ENCODE data around the gene PPM1H. TPM values are rescaled to one million over a fixed set of nuclear protein-coding genes. Genes with fewer than 3 reads are reported as not detected.

The PPM1H gene
- total and polyA plus RNA-seq, 10 of the 15 experiments (the other 5 are each of a cell fraction or from before 2014, with no cell fraction given): 0.11 to 0.83 (median 0.49) TPM

- Histone ChIP-seq H2AFZ (ENCODE audit: control insufficient read depth, low read depth, low read length) (peak overlapping the region; percentile 75), H3K27me3 (replicated peaks in 1 of 2; ENCODE audit: control insufficient read depth in 2 of 2, insufficient read depth in 2 of 2, low read length in 1 of 2) (peaks cover 2 to 8% of the 10 kb centered on the region in 2 experiments), H3K79me2 (ENCODE audit: control insufficient read depth, insufficient read depth, low read length) (no peaks in the 10 kb centered on the region), H3K9ac (ENCODE audit: control insufficient read depth, insufficient read depth, low read length) (peak overlapping the region; percentile 30; the same call in 1 of the 2 replicates), H3K36me3 (ENCODE audit: control insufficient read depth in 2 of 2, insufficient read depth in 2 of 2, low read length in 1 of 2) (no peaks in the 10 kb centered on the region), H3K9me3 (replicated peaks; ENCODE audit: control insufficient read depth, insufficient read depth, low read length) (no peaks in the 10 kb centered on the region), H3K27ac (ENCODE audit: control insufficient read depth, insufficient read depth) (no peak overlapping the region), H3K4me1 (ENCODE audit: control insufficient read depth, insufficient read depth, low read length) (peaks cover 3% of the 10 kb centered on the region), H3K4me2 (ENCODE audit: control insufficient read depth, insufficient read depth) (peak overlapping the region; percentile 98), H4K20me1 (ENCODE audit: control insufficient read depth, insufficient read depth) (no peaks in the 10 kb centered on the region), H3K4me3 (peak overlapping the region; percentile 61)
- RAD21 ChIA-PET (ENCODE audit: unreplicated experiment): interaction anchor here (0.9 to 1.5 kb wide), 5 partner anchors 9 to 162 kb away, joined by 3 to 5 read pairs (median 4); no protein-coding TSS in a partner anchor
- SMC1A ChIA-PET (ENCODE audit: uncharacterized antibody, unreplicated experiment): interaction anchor here (1.1 to 1.5 kb wide), 4 partner anchors 20 to 163 kb away, joined by 3 to 5 read pairs (median 4); no protein-coding TSS in a partner anchor
- no peak for DNase-seq (ENCODE audit: low read depth, low spot score)
- POLR2A ChIA-PET: no interaction called here
- intact Hi-C loops (cut with micrococcal nuclease; ENCODE audit: unreplicated experiment): no loop called here
- in situ Hi-C loops (cut with MboI): no loop called here
- CTCF ChIA-PET: interaction anchor here (0.8 to 1.6 kb wide), 4 partner anchors 18 to 166 kb away, joined by 3 to 6 read pairs (median 4); no protein-coding TSS in a partner anchor
- no peak for FAIRE-seq
- WGBS (ENCODE audit: insufficient coverage, insufficient replicate concordance, low lambda C conversion rate, missing lambda C conversion rate): 10% methylated on average over 52 of the region's 58 CpGs
- no TSS peak for BruUV-seq (replicated peaks)
- peak; percentile 75 for ATAC-seq
- TF ChIP-seq, protein P1, sequence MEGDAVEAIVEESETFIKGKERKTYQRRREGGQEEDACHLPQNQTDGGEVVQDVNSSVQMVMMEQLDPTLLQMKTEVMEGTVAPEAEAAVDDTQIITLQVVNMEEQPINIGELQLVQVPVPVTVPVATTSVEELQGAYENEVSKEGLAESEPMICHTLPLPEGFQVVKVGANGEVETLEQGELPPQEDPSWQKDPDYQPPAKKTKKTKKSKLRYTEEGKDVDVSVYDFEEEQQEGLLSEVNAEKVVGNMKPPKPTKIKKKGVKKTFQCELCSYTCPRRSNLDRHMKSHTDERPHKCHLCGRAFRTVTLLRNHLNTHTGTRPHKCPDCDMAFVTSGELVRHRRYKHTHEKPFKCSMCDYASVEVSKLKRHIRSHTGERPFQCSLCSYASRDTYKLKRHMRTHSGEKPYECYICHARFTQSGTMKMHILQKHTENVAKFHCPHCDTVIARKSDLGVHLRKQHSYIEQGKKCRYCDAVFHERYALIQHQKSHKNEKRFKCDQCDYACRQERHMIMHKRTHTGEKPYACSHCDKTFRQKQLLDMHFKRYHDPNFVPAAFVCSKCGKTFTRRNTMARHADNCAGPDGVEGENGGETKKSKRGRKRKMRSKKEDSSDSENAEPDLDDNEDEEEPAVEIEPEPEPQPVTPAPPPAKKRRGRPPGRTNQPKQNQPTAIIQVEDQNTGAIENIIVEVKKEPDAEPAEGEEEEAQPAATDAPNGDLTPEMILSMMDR (IDR thresholded peaks at IDR 0.05 in 2 of 3, conservative IDR thresholded peaks at IDR 0.05 in 1 of 3; ENCODE audit: control insufficient read depth in 2 of 3, extremely low read depth in 1 of 3, insufficient read depth in 1 of 3, low read depth in 3 of 3, low read length in 3 of 3): peak; percentile 20 to 53 (median 37); a peak in 5 of 6 replicates
- TF ChIP-seq ZSCAN29 (IDR thresholded peaks at IDR 0.05): no peak
- TF ChIP-seq MYC (IDR thresholded peaks at IDR 0.05; ENCODE audit: insufficient read depth, insufficient read length, insufficient replicate concordance, low read length, severe bottlenecking): no peak
- peak; percentile 19; the same call in 1 of the 2 replicates for TF ChIP-seq ATF2 (IDR thresholded peaks at IDR 0.05; ENCODE audit: low read length)
- no peak for TF ChIP-seq LARP7 (IDR thresholded peaks at IDR 0.05)
- TF ChIP-seq, protein P2, sequence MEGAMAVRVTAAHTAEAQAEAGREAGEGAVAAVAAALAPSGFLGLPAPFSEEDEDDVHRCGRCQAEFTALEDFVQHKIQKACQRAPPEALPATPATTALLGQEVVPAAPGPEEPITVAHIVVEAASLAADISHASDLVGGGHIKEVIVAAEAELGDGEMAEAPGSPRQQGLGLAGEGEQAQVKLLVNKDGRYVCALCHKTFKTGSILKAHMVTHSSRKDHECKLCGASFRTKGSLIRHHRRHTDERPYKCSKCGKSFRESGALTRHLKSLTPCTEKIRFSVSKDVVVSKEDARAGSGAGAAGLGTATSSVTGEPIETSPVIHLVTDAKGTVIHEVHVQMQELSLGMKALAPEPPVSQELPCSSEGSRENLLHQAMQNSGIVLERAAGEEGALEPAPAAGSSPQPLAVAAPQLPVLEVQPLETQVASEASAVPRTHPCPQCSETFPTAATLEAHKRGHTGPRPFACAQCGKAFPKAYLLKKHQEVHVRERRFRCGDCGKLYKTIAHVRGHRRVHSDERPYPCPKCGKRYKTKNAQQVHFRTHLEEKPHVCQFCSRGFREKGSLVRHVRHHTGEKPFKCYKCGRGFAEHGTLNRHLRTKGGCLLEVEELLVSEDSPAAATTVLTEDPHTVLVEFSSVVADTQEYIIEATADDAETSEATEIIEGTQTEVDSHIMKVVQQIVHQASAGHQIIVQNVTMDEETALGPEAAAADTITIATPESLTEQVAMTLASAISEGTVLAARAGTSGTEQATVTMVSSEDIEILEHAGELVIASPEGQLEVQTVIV (IDR thresholded peaks at IDR 0.05; ENCODE audit: borderline replicate concordance, partially characterized antibody): no peak
- 0 out of 2 replicates have a peak, but pooled peaks have one; percentile 24 for TF ChIP-seq MTA2 (IDR thresholded peaks at IDR 0.05; ENCODE audit: low read depth)
- no peak for TF ChIP-seq BCL3 (IDR thresholded peaks at IDR 0.05; ENCODE audit: borderline replicate concordance, insufficient read depth, low read depth, low read length, poor library complexity, severe bottlenecking)
- TF ChIP-seq CREM (IDR thresholded peaks at IDR 0.05; ENCODE audit: low read depth): no peak
- TF ChIP-seq IKZF1 (conservative IDR thresholded peaks at IDR 0.05): peak; percentile 56
- 0 out of 2 replicates have a peak, but pooled peaks have one; percentile 26 for TF ChIP-seq FOXM1 (IDR thresholded peaks at IDR 0.05; ENCODE audit: low read depth, low read length)
- TF ChIP-seq PAX5 (IDR thresholded peaks at IDR 0.05; ENCODE audit: borderline replicate concordance, low read depth, low read length): peak; percentile 29; the same call in 1 of the 2 replicates
- no peak for TF ChIP-seq SREBF2 (IDR thresholded peaks at IDR 0.05; ENCODE audit: low read length)
- TF ChIP-seq SMAD5 (IDR thresholded peaks at IDR 0.05; ENCODE audit: low read depth): no peak
Observed at GRCh38 chr12:62631471-62632410, 303.2 kb downstream of the PPM1H start.

Measured in GM12878 (cell line).